CD14-positive monocyte (primary cell): ENCODE measurements around the gene IGDCC3. TPM values are rescaled to one million over a fixed set of nuclear protein-coding genes. Genes with fewer than 3 reads are reported as not detected.
"Not testable (repeated sequence)": the region's sequence is repeated elsewhere in the genome, so short reads cannot be mapped to it uniquely, and the experiment has no call there.

ENCODE experiments used
- DNase-seq, 3 donors: peaks; one replicate each; pipeline ENCODE4 v3.0.0-alpha.2; 2011 to 2022
- H2AFZ ChIP-seq: 2 replicates; pipeline ENCODE4 v1.6.0; 2012; ENCODE audit warnings: mild to moderate bottlenecking, low read depth, low read length, inconsistent platforms; ENCODE audit not compliant: insufficient read depth, poor library complexity, severe bottlenecking
- H3K27ac ChIP-seq, 2 donors: 1 replicate in 1 of 2; 2 replicates in 1 of 2; pipeline ENCODE4 v1.5.1; 2012 to 2013; ENCODE audit warnings: low read length in 2 of 2, control low read depth in 1 of 2, inconsistent platforms in 1 of 2, low read depth in 1 of 2, mild to moderate bottlenecking in 1 of 2
- H3K27me3 ChIP-seq, 2 donors: one replicate each; pipeline versions ENCODE4 v1.6.0 to v1.6.1; 2011 to 2013; ENCODE audit warnings: low read length in 2 of 2; ENCODE audit not compliant: control insufficient read depth in 2 of 2, insufficient read depth in 2 of 2
- H3K36me3 ChIP-seq, 2 donors: replicated peaks in 1 of 2; 1 replicate in 1 of 2; 2 replicates in 1 of 2; pipeline versions ENCODE4 v1.5.1 to v1.6.1; 2012 to 2013; ENCODE audit warnings: low read length in 2 of 2, control low read depth in 1 of 2, inconsistent platforms in 1 of 2, mild to moderate bottlenecking in 1 of 2; ENCODE audit not compliant: insufficient read depth in 2 of 2, control insufficient read depth in 1 of 2
- H3K4me1 ChIP-seq, 2 donors: 1 replicate in 1 of 2; 2 replicates in 1 of 2; pipeline versions ENCODE4 v1.5.1 to v1.6.1; 2012 to 2013; ENCODE audit warnings: low read length in 2 of 2, control low read depth in 1 of 2, inconsistent platforms in 1 of 2, mild to moderate bottlenecking in 1 of 2, moderate library complexity in 1 of 2; ENCODE audit not compliant: insufficient read depth in 2 of 2, control insufficient read depth in 1 of 2
- H3K4me2 ChIP-seq: replicated peaks from 2 replicates; pipeline ENCODE3; 2012; ENCODE audit warnings: low read length, moderate library complexity, mild to moderate bottlenecking; ENCODE audit not compliant: poor library complexity, severe bottlenecking; ENCODE audit errors: extremely low read depth
- H3K4me3 ChIP-seq, 3 experiments: fragments of 200-600 bp in 1 of 3; sonication (generic) in 1 of 3; replicated peaks in 1 of 3; 1 replicate in 2 of 3; 2 replicates in 1 of 3; pipeline ENCODE4 v1.5.1; 2011 to 2013; ENCODE audit warnings: low read length in 3 of 3, mild to moderate bottlenecking in 3 of 3, control low read depth in 2 of 3, low read depth in 2 of 3, inconsistent platforms in 1 of 3, moderate library complexity in 1 of 3
- H3K79me2 ChIP-seq: 2 replicates; pipeline ENCODE4 v1.6.0; 2012; ENCODE audit warnings: mild to moderate bottlenecking, control low read depth, inconsistent platforms, low read length, moderate library complexity; ENCODE audit not compliant: insufficient read depth
- H3K9ac ChIP-seq: 2 replicates; pipeline ENCODE4 v1.6.0; 2017; ENCODE audit warnings: low read length, mild to moderate bottlenecking; ENCODE audit not compliant: insufficient read depth, poor library complexity, severe bottlenecking
- H3K9me3 ChIP-seq, 2 donors: replicated peaks in 1 of 2; 1 replicate in 1 of 2; 2 replicates in 1 of 2; pipeline versions ENCODE4 v1.5.1 to v1.6.1; 2012 to 2013; ENCODE audit warnings: low read length in 2 of 2, control low read depth in 1 of 2; ENCODE audit not compliant: control insufficient read depth in 1 of 2, insufficient read depth in 1 of 2
- H4K20me1 ChIP-seq: 2 replicates; pipeline ENCODE4 v1.6.0; 2012; ENCODE audit warnings: mild to moderate bottlenecking, low read length, control low read depth, moderate library complexity; ENCODE audit not compliant: insufficient read depth
- H3K27ac Mint-ChIP-seq, 7 donors: one replicate each; pipeline ENCODE4 v1.8.0; 2020; ENCODE audit warnings: mild to moderate bottlenecking in 7 of 7, mixed read lengths in 7 of 7, moderate library complexity in 6 of 7, inconsistent platforms in 2 of 7
- H3K27me3 Mint-ChIP-seq, 3 donors: one replicate each; pipeline ENCODE4 v1.8.0; 2021 to 2022; ENCODE audit warnings: low read depth in 3 of 3, mild to moderate bottlenecking in 3 of 3, mixed read lengths in 3 of 3, moderate library complexity in 3 of 3, inconsistent platforms in 1 of 3
- H3K36me3 Mint-ChIP-seq, 2 donors: one replicate each; pipeline ENCODE4 v1.8.0; 2020; ENCODE audit warnings: mixed read lengths in 2 of 2, inconsistent platforms in 1 of 2, mild to moderate bottlenecking in 1 of 2
- H3K4me1 Mint-ChIP-seq: one replicate; pipeline ENCODE4 v1.8.0; 2020; ENCODE audit warnings: mild to moderate bottlenecking, mixed read lengths
- H3K4me3 Mint-ChIP-seq, 2 donors: one replicate each; pipeline ENCODE4 v1.8.0; 2020; ENCODE audit warnings: mild to moderate bottlenecking in 2 of 2, mixed read lengths in 2 of 2, moderate library complexity in 1 of 2
- H3K9me3 Mint-ChIP-seq, 7 donors: one replicate each; pipeline ENCODE4 v1.8.0; 2020 to 2022; ENCODE audit warnings: mixed read lengths in 7 of 7, mild to moderate bottlenecking in 6 of 7, moderate library complexity in 6 of 7, inconsistent platforms in 2 of 7
- CTCF ChIP-seq: fragments of 200-600 bp; IDR thresholded peaks from one replicate; pipeline ENCODE4 v1.8.0; 2022; ENCODE audit warnings: antibody characterized with exemption, mild to moderate bottlenecking
- WGBS: methylation state at CpG from one replicate; pipeline ENCODE4 v1.1.5; 2013; ENCODE audit warnings: missing lambda C conversion rate; ENCODE audit not compliant: insufficient coverage; 5-methylcytosine and 5-hydroxymethylcytosine counted together
- intact Hi-C, 2 donors: fragments of 100-400 bp; cut with micrococcal nuclease; formaldehyde crosslinking; loops; one replicate each; pipeline versions ENCODE4 v1.15.0 to v1.15.1; 2023
- polyA plus RNA-seq, 3 donors: library from polyadenylated mRNA; depleted of rRNA in 1 of 3; unstranded in 2 of 3; stranded (reverse) in 1 of 3; fragments of 300-500 nt in 2 of 3; fragments of >200 nt in 1 of 3; fragmentation: Illumina TruSeq in 2 of 3; gene quantifications; 1 replicate in 2 of 3; 2 replicates in 1 of 3; pipeline ENCODE4 v1.2.3, GENCODE V29; 2012 to 2021

The IGDCC3 gene
- polyA plus RNA-seq, 3 donors: not detected

DNA sequence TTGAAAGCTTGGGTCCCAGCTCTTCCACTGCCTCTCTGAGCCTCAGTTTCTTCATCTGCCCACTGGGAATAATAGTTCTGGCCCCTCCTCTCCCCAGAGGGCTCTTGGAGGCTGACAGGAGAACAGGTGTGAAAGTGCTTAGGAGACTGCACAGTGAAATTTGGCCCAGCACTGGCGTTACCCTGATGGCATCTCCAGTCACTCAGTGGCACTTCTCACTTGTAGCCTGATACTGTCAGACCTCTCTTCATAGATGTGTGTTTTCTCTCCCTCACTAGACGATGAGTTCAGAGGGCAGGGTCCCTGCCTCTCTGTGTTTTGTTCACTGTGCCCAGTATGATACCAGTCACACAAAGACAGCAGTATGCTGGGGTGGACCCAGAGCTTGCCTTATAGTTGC is 22.2 kb upstream of the IGDCC3 start:
- Mint-ChIP-seq H3K4me3 (no peak overlapping the region), H3K27me3 (peaks cover 45 to 53% (median 50%) of the 10 kb centered on the region in 3 donors), H3K27ac (no peak overlapping the region), H3K4me1 (no peaks in the 10 kb centered on the region), H3K36me3 (no peaks in the 10 kb centered on the region), H3K9me3 (peaks cover 0 to 5% (median 0%) of the 10 kb centered on the region in 7 donors)
- intact Hi-C loops: no loop called here
- no peaks in the 10 kb centered on the region for H3K4me1 ChIP-seq
- H3K79me2 ChIP-seq: no peaks in the 10 kb centered on the region
- H3K27ac ChIP-seq: no peak overlapping the region
- H3K9me3 ChIP-seq: peaks cover 0 to 16% of the 10 kb centered on the region in 2 donors
- H4K20me1 ChIP-seq: no peaks in the 10 kb centered on the region
- H3K27me3 ChIP-seq: peaks cover 29 to 37% of the 10 kb centered on the region in 2 donors
- H3K36me3 ChIP-seq: no peaks in the 10 kb centered on the region
- H2AFZ ChIP-seq: no peak overlapping the region
- no peak for DNase-seq
- no peak for TF ChIP-seq CTCF
- H3K4me3 ChIP-seq: no peak overlapping the region
- H3K4me2 ChIP-seq: no peak overlapping the region
- WGBS: 75% methylated on average over 1 of the region's 2 CpGs
- no peak overlapping the region for H3K9ac ChIP-seq

- Mint-ChIP-seq H3K9me3 (peaks cover 0 to 5% (median 0%) of the 10 kb centered on the region in 7 donors), H3K36me3 (no peaks in the 10 kb centered on the region), H3K4me1 (no peaks in the 10 kb centered on the region), H3K27me3 (peaks cover 53 to 62% (median 54%) of the 10 kb centered on the region in 3 donors), H3K27ac (no peak overlapping the region), H3K4me3 (peak overlapping the region in 1 of 2 donors; percentile 28)
- no peak for TF ChIP-seq CTCF
- H3K9me3 ChIP-seq: peaks cover 0 to 17% of the 10 kb centered on the region in 2 donors
- H3K4me2 ChIP-seq: no peak overlapping the region
- H3K4me3 ChIP-seq: no peak overlapping the region
- no peak overlapping the region for H3K9ac ChIP-seq
- DNase-seq: no peak
- H4K20me1 ChIP-seq: no peaks in the 10 kb centered on the region
- H3K4me1 ChIP-seq: no peaks in the 10 kb centered on the region
- intact Hi-C loops: no loop called here
- H3K27me3 ChIP-seq: peaks cover 33 to 45% of the 10 kb centered on the region in 2 donors
- 100% methylated on average over 1 of the region's 11 CpGs for WGBS
- H3K79me2 ChIP-seq: no peaks in the 10 kb centered on the region
- H2AFZ ChIP-seq: no peak overlapping the region
- no peaks in the 10 kb centered on the region for H3K36me3 ChIP-seq
- H3K27ac ChIP-seq: no peak overlapping the region
These were observed 21.4 kb upstream of the IGDCC3 start for GRCh38 chr15:65399001-65399706.

GRCh38 chr15:65398486-65398885 is 20.7 kb upstream of the IGDCC3 start:
- Histone ChIP-seq H3K9me3 (peaks cover 0 to 17% of the 10 kb centered on the region in 2 donors), H3K27me3 (peaks cover 33 to 51% of the 10 kb centered on the region in 2 donors)
- H3K4me2 ChIP-seq, H3K9me3 Mint-ChIP-seq, H4K20me1 ChIP-seq, DNase-seq, H3K36me3 Mint-ChIP-seq, H3K9ac ChIP-seq, H3K79me2 ChIP-seq, H3K27ac Mint-ChIP-seq, H3K4me1 Mint-ChIP-seq, H2AFZ ChIP-seq, H3K4me1 ChIP-seq, intact Hi-C loops, H3K27ac ChIP-seq, H3K4me3 ChIP-seq, H3K36me3 ChIP-seq, H3K4me3 Mint-ChIP-seq: not testable (repeated sequence)
- H3K27me3 Mint-ChIP-seq: peaks cover 59 to 64% (median 59%) of the 10 kb centered on the region in 3 donors
- WGBS: 80% methylated on average over 1 of the region's 16 CpGs
